ENCODE measurements around the gene AGPAT4.
A peak's percentile ranks its signal among the peaks of the same experiment; 100 is the strongest.

AGPAT4 gene

DNA sequence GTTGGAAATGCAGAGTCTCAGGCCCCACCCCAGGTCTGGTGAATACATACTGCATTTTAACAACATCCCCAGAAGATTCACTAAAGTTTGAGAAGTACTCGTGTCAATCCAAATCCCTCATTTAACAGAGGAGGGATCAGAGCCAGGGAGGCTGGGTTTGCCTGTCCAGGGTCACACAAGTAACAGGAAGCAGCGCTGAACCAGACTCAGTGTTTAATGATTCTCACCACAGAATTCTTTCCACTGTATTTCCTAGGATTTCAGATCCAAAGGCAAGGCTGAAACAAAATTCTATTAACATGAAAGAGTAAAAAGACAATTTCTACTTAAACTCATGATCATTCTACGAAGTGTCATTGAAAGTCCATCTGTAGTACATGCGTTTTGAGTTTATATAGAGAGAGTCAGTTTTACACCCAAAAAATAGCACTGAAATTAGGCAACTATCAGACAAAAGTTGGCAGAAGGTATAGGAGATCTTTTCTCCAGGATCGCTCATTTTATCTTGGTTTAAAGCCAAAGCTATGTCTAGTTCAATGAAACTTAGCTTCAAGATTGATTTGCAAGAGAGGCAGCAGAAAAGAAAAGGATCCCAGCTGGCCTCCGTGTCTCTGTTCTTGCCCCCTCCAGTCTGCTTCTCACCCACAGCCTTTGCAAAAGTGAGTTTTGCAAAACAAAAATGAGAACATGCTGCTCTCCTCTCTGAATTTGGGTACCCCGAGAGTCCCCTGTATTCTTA is 6.0 kb upstream of the AGPAT4 start:
- no peak for DNase-seq (ENCODE audit: low read depth)
- no peak for TF ChIP-seq CTCF (IDR thresholded peaks at IDR 0.05; ENCODE audit: insufficient read depth, low read depth, low read length, missing control alignments)

GRCh38 chr6:161276605-161277155 is 2.8 kb upstream of the AGPAT4 start:
- no peak for DNase-seq (ENCODE audit: low read depth)
- TF ChIP-seq CTCF (IDR thresholded peaks at IDR 0.05; ENCODE audit: insufficient read depth, low read depth, low read length, missing control alignments): no peak
- no peak overlapping the region for H3K4me3 ChIP-seq (ENCODE audit: low read length)

More for the DNA sequence above, 6.0 kb upstream of the AGPAT4 start:
- no peak overlapping the region for H3K4me3 ChIP-seq (ENCODE audit: low read length)

GRCh38 chr6:161274898-161275297 is 1.0 kb upstream of the AGPAT4 start:
- DNase-seq (ENCODE audit: low read depth): no peak
- no peak for TF ChIP-seq CTCF (IDR thresholded peaks at IDR 0.05; ENCODE audit: insufficient read depth, low read depth, low read length, missing control alignments)
- H3K4me3 ChIP-seq (ENCODE audit: low read length): no peak overlapping the region

DNA sequence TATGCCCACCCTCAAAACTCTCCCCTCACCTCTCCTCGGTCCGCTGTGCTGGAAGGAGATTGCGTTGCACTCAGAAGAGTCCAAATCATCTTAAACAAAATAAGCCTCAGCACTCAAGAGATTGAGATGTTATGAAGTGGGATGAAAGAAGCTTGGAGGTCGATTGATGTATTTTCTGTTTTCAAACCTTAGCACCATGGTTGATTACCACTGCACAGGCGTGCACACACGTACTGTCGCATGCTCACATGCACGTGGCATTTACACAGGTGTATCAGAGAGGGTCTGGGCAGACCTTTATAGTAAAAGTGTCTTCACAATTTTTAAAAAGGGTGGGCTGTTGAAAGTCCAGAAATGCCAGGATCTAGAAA is 612 bp upstream of the AGPAT4 start:
- no peak for DNase-seq (ENCODE audit: low read depth)
- no peak for TF ChIP-seq CTCF (IDR thresholded peaks at IDR 0.05; ENCODE audit: insufficient read depth, low read depth, low read length, missing control alignments)
- H3K4me3 ChIP-seq (ENCODE audit: low read length): peak overlapping the region; percentile 61

- peak overlapping the region; percentile 61 for H3K4me3 ChIP-seq (ENCODE audit: low read length)
- peak; percentile 13 for DNase-seq (ENCODE audit: low read depth)
- TF ChIP-seq CTCF (IDR thresholded peaks at IDR 0.05; ENCODE audit: insufficient read depth, low read depth, low read length, missing control alignments): no peak
Measured at GRCh38 chr6:161273274-161273751, 548 bp downstream of the AGPAT4 start.

GRCh38 chr6:161272635-161273273 is 1.1 kb downstream of the AGPAT4 start:
- peak overlapping the region; percentile 61 for H3K4me3 ChIP-seq (ENCODE audit: low read length)
- DNase-seq (ENCODE audit: low read depth): peak; percentile 62
- TF ChIP-seq CTCF (IDR thresholded peaks at IDR 0.05; ENCODE audit: insufficient read depth, low read depth, low read length, missing control alignments): no peak
